ENCODE results near the gene RPL10A. TPM values are rescaled to one million over a fixed set of nuclear protein-coding genes. Genes with fewer than 3 reads are reported as not detected.

RPL10A gene
- total and polyA plus RNA-seq, 2 of the 13 experiments (the other 11 are each of a cell fraction or from before 2014, with no cell fraction given) = 1,854 to 2,726 TPM

DNA sequence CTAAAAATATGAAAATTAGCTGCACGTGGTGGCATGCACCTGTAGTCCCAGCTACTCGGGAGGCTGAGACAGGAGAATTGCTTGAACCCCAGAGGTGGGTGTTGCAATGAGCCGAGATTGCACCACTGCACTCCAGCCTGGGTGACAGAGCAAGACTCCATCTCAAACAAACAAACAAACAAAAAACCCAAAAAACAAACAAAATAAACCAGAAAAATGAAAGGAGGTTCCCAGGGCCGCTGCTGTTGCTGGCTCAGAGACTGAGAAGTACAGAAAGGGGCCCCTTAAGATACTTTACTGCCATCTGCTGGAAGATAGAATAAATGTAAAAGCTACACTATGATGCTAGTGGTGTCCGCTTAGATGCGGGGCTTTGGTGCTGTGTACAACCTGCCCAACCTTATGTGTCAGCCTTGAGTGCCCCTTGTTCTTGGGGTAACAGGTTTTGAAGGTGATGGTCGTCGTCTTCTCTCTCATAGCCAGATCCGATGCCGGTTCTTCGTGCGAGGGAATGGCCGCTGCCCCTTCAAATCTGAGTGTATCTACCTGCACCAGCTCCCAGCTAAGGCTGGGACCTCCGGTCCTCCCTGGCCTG is 18.8 kb upstream of the RPL10A start:
- Histone ChIP-seq H3K4me2 (ENCODE audit: low read depth, low read length) (peak overlapping the region; percentile 2; the same call in 1 of the 2 replicates), H4K20me1 (ENCODE audit: insufficient read depth, low read length) (no peaks in the 10 kb centered on the region), H3K36me3 (replicated peaks in 1 of 2; ENCODE audit: control insufficient read depth in 1 of 2, insufficient read depth in 2 of 2, low read length in 2 of 2) (no peaks in the 10 kb centered on the region), H3K27ac (ENCODE audit: extremely low read length, insufficient read depth, low read length) (no peak overlapping the region), H3K9me3 (ENCODE audit: low read length) (no peaks in the 10 kb centered on the region), H3K27me3 (ENCODE audit: control insufficient read depth in 1 of 2, insufficient read depth in 2 of 2, low read length in 2 of 2) (peaks cover 7 to 25% of the 10 kb centered on the region in 2 experiments; a peak in 2 of 5 replicates), H3K4me3 (replicated peaks in 1 of 3; ENCODE audit: insufficient read depth in 1 of 3, low read depth in 2 of 3, low read length in 3 of 3) (no peak overlapping the region), H3K9ac (ENCODE audit: insufficient read depth, low read depth, low read length) (no peak overlapping the region), H3K79me2 (ENCODE audit: insufficient read depth, low read length) (no peaks in the 10 kb centered on the region), H2AFZ (ENCODE audit: low read length) (no peak overlapping the region), H3K4me1 (ENCODE audit: insufficient read depth, low read length) (peaks cover 45% of the 10 kb centered on the region)
- ChIA-PET CTCF (ENCODE audit: low intra/inter-chr PET ratio, low total read pairs) (interaction anchor here (1.2 to 5.1 kb wide), 7 partner anchors 19 to 155 kb away, joined by 3 to 87 read pairs (median 7); partner anchors contain the start of genes DEF6, PPARD and RPL10A), POLR2A (interaction anchor here (0.7 to 1.7 kb wide), 9 partner anchors 19 to 152 kb away, joined by 3 to 19 read pairs (median 5); partner anchors contain the start of genes DEF6, PPARD and RPL10A)
- no TSS peak for BruUV-seq (replicated peaks)
- in situ Hi-C loops (cut with HindIII; ENCODE audit: extremely low pct_ligation_motif_present, low pct_unique_long_range_greater_than_20kb) = no loop called here
- FAIRE-seq (peak; percentile 85), ATAC-seq (peak; percentile 76), DNase-seq (ENCODE audit: low spot score) (peak; percentile 80)
- WGBS (ENCODE audit: low lambda C conversion rate) = 4% methylated on average over 14 of the region's 14 CpGs
- intact Hi-C loops (cut with micrococcal nuclease; ENCODE audit: unreplicated experiment) = loop anchor here (1.0 kb wide), 4 partner anchors 30 to 152 kb away; partner anchors contain the start of genes DEF6 and PPARD
- TF ChIP-seq ZNF30 (CRISPR knock-in tag; IDR thresholded peaks at IDR 0.05) = no peak
- TF ChIP-seq SMC3 (IDR thresholded peaks at IDR 0.05; ENCODE audit: low read length) = peak; percentile 98
- TF ChIP-seq HOXA7 (CRISPR knock-in tag; IDR thresholded peaks at IDR 0.05) = no peak
- peak; percentile 42; the same call in 1 of the 2 replicates for TF ChIP-seq GATAD2A (CRISPR knock-in tag; IDR thresholded peaks at IDR 0.05)
- TF ChIP-seq ZNF431 (CRISPR knock-in tag; IDR thresholded peaks at IDR 0.05; ENCODE audit: borderline replicate concordance, low read depth) = no peak
- no peak for TF ChIP-seq SIN3A (IDR thresholded peaks at IDR 0.05; ENCODE audit: borderline replicate concordance, low read depth, low read length)
- no peak for TF ChIP-seq MEIS2 (CRISPR knock-in tag; IDR thresholded peaks at IDR 0.05)
- no peak for TF ChIP-seq ARHGAP35 (CRISPR knock-in tag; IDR thresholded peaks at IDR 0.05; ENCODE audit: borderline replicate concordance)
- TF ChIP-seq, protein P1, sequence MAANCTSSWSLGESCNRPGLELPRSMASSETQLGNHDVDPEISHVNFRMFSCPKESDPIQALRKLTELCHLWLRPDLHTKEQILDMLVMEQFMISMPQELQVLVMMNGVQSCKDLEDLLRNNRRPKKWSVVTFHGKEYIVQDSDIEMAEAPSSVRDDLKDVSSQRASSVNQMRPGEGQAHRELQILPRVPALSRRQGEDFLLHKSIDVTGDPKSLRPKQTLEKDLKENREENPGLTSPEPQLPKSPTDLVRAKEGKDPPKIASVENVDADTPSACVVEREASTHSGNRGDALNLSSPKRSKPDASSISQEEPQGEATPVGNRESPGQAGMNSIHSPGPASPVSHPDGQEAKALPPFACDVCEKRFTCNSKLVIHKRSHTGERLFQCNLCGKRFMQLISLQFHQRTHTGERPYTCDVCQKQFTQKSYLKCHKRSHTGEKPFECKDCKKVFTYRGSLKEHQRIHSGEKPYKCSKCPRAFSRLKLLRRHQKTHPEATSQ (CRISPR knock-in tag; IDR thresholded peaks at IDR 0.05; ENCODE audit: borderline replicate concordance) = no peak
- no peak for TF ChIP-seq SP1 (IDR thresholded peaks at IDR 0.05)
- TF ChIP-seq SP1 (CRISPR knock-in tag; IDR thresholded peaks at IDR 0.05) = no peak
- peak; percentile 64; the same call in 1 of the 2 replicates for TF ChIP-seq ZNF441 (CRISPR knock-in tag; IDR thresholded peaks at IDR 0.05; ENCODE audit: borderline replicate concordance)
- no peak for TF ChIP-seq CREB3 (CRISPR knock-in tag; IDR thresholded peaks at IDR 0.05)
- TF ChIP-seq, protein P2, sequence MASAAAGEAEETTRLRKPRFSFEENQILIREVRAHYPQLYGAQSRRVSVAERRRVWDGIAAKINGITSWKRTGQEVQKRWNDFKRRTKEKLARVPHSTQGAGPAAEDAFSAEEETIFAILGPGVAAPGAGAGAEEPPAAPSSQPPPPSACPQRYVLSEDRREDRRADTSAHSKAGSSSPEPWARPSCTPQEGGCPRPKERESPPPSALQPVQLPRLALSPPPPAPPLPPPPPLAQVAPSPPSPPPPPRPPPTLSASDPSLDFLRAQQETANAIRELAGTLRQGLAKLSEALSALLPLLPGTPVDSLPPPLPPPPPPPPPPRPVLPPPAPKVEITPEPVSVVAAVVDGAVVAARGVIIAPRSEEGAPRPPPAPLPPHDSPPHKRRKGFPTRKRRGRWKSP (CRISPR knock-in tag; IDR thresholded peaks at IDR 0.05) = 0 out of 2 replicates have a peak, but pooled peaks have one; percentile 35
- no peak for TF ChIP-seq ZNF7 (CRISPR knock-in tag; IDR thresholded peaks at IDR 0.05)
- no peak for TF ChIP-seq ZNF12 (CRISPR knock-in tag; IDR thresholded peaks at IDR 0.05)
- no peak for TF ChIP-seq ZNF773 (CRISPR knock-in tag; IDR thresholded peaks at IDR 0.05; ENCODE audit: borderline replicate concordance)
- no peak for TF ChIP-seq HNRNPUL1 (IDR thresholded peaks at IDR 0.05; ENCODE audit: low read depth, low read length)
- TF ChIP-seq, protein P3, sequence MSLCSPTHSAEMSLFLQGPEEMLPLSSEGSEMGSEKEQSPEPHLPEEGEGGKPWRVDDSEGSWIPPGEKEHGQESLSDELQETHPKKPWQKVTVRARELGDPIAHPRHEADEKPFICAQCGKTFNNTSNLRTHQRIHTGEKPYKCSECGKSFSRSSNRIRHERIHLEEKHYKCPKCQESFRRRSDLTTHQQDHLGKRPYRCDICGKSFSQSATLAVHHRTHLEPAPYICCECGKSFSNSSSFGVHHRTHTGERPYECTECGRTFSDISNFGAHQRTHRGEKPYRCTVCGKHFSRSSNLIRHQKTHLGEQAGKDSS (CRISPR knock-in tag; IDR thresholded peaks at IDR 0.05; ENCODE audit: borderline replicate concordance, low read depth) = no peak
- TF ChIP-seq, protein P4, sequence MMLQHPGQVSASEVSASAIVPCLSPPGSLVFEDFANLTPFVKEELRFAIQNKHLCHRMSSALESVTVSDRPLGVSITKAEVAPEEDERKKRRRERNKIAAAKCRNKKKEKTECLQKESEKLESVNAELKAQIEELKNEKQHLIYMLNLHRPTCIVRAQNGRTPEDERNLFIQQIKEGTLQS (CRISPR knock-in tag; IDR thresholded peaks at IDR 0.05) = no peak
- no peak for TF ChIP-seq SP2 (CRISPR knock-in tag; IDR thresholded peaks at IDR 0.05)
- TF ChIP-seq PHF8 (CRISPR knock-in tag; IDR thresholded peaks at IDR 0.05) = no peak
